CD4-positive, alpha-beta T cell (primary cell): ENCODE measurements around the gene PPP2R5C. TPM values are rescaled to one million over a fixed set of nuclear protein-coding genes. Genes with fewer than 3 reads are reported as not detected.

Source experiments
- ATAC-seq: fragments of 200-7000 bp; cut with Tn5 transposase; one replicate; pipeline ENCODE4 v1.10.0; 2022; ENCODE audit warnings: mild to moderate bottlenecking; ENCODE audit not compliant: poor library complexity
- CTCF ChIA-PET: fragments of 350-600 bp; sonication (Branson Sonifier 250); formaldehyde crosslinking; loops from one replicate; lab custom pipeline; 2021; ENCODE audit warnings: antibody characterized with exemption, inconsistent platforms; lab: Charles Lee
- POLR2A ChIA-PET: fragments of 350-600 bp; sonication (Branson Sonifier 250); formaldehyde crosslinking; loops from one replicate; lab custom pipeline; 2021; ENCODE audit warnings: antibody characterized with exemption, inconsistent platforms; lab: Charles Lee
- DNase-seq, 14 experiments: peaks; one replicate each; pipeline ENCODE4 v3.0.0-alpha.2; 2013 to 2020; ENCODE audit warnings: mixed read lengths in 2 of 14
- H3K27ac ChIP-seq, 2 donors: one replicate each; pipeline versions ENCODE4 v1.5.1 to v1.7.0; 2013; ENCODE audit warnings: low read length in 2 of 2, low read depth in 1 of 2, mild to moderate bottlenecking in 1 of 2
- H3K27me3 ChIP-seq, 2 experiments: 1 replicate in 1 of 2; 2 replicates in 1 of 2; pipeline versions ENCODE4 v1.6.1 to v1.7.0; 2013; ENCODE audit warnings: low read length in 2 of 2, control low read depth in 1 of 2, mild to moderate bottlenecking in 1 of 2, moderate library complexity in 1 of 2; ENCODE audit not compliant: insufficient read depth in 2 of 2, control insufficient read depth in 1 of 2
- H3K36me3 ChIP-seq: one replicate; pipeline ENCODE4 v1.6.1; 2013; ENCODE audit warnings: low read length, control low read depth; ENCODE audit not compliant: insufficient read depth
- H3K4me1 ChIP-seq: one replicate; pipeline ENCODE4 v1.6.1; 2013; ENCODE audit warnings: low read length, control low read depth; ENCODE audit not compliant: insufficient read depth
- H3K4me3 ChIP-seq: one replicate; pipeline ENCODE4 v1.5.1; 2013; ENCODE audit warnings: mild to moderate bottlenecking, low read length, moderate library complexity
- H3K9me3 ChIP-seq, 2 experiments: 1 replicate in 1 of 2; 2 replicates in 1 of 2; pipeline versions ENCODE4 v1.6.1 to v1.7.0; 2013; ENCODE audit warnings: low read length in 2 of 2, mild to moderate bottlenecking in 2 of 2, control low read depth in 1 of 2, moderate library complexity in 1 of 2; ENCODE audit not compliant: control insufficient read depth in 1 of 2, insufficient read depth in 1 of 2
- H3K27ac Mint-ChIP-seq: one replicate; pipeline ENCODE4 v1.8.0; 2020; ENCODE audit warnings: mixed read lengths
- H3K27me3 Mint-ChIP-seq: one replicate; pipeline ENCODE4 v1.8.0; 2021; ENCODE audit warnings: mixed read lengths
- H3K36me3 Mint-ChIP-seq: one replicate; pipeline ENCODE4 v1.8.0; 2021; ENCODE audit warnings: low read depth, mixed read lengths
- H3K4me1 Mint-ChIP-seq: one replicate; pipeline ENCODE4 v1.8.0; 2021; ENCODE audit warnings: low read depth, mixed read lengths
- H3K4me3 Mint-ChIP-seq: one replicate; pipeline ENCODE4 v1.8.0; 2020; ENCODE audit warnings: mild to moderate bottlenecking, mixed read lengths
- H3K9me3 Mint-ChIP-seq: one replicate; pipeline ENCODE4 v1.8.0; 2020; ENCODE audit warnings: mixed read lengths
- CTCF ChIP-seq: fragments of 200-600 bp; IDR thresholded peaks from one replicate; pipeline ENCODE4 v1.8.0; 2022; ENCODE audit warnings: antibody characterized with exemption, mild to moderate bottlenecking
- intact Hi-C, 2 experiments: fragments of 100-400 bp; cut with DNase I in 1 of 2; cut with micrococcal nuclease in 1 of 2; formaldehyde crosslinking; loops; one replicate each; pipeline versions ENCODE4 v1.15.1 to v1.9.0; 2023 to 2025; cut with DNase I, micrococcal nuclease
- total RNA-seq, 174 experiments: library from RNA in 2 of 174; stranded (reverse) in 2 of 174; gene quantifications; one replicate each; pipeline ENCODE4 v1.2.3 and lab custom pipeline; 2021 to 2026

PPP2R5C gene
- total RNA-seq, 2 experiments from 2014 or later, result 463 to 487 TPM

- no peak overlapping the region for H3K4me3 Mint-ChIP-seq
- ChIA-PET POLR2A (interaction anchor here (0.7 kb wide), 1 partner anchor 159 kb away, joined by 3 read pairs; no protein-coding TSS in a partner anchor), CTCF (no interaction called here)
- peaks cover 60% of the 10 kb centered on the region for H3K36me3 ChIP-seq
- TF ChIP-seq CTCF, result no peak
- intact Hi-C loops, result no loop called here
- H3K4me3 ChIP-seq, result no peak overlapping the region
- ATAC-seq (no peak), DNase-seq (no peak)
- no peaks in the 10 kb centered on the region for H3K4me1 Mint-ChIP-seq
- no peaks in the 10 kb centered on the region for H3K4me1 ChIP-seq
- H3K9me3 ChIP-seq, result no peaks in the 10 kb centered on the region
- H3K27ac ChIP-seq, result no peak overlapping the region
- H3K27me3 Mint-ChIP-seq, result no peaks in the 10 kb centered on the region
- H3K36me3 Mint-ChIP-seq, result peaks cover 72% of the 10 kb centered on the region
- no peaks in the 10 kb centered on the region for H3K27me3 ChIP-seq
- H3K27ac Mint-ChIP-seq, result no peak overlapping the region
- no peaks in the 10 kb centered on the region for H3K9me3 Mint-ChIP-seq
Measured at GRCh38 chr14:101922866-101923265, 161.4 kb downstream of the PPP2R5C start.

- Mint-ChIP-seq H3K9me3 (no peaks in the 10 kb centered on the region), H3K27me3 (no peaks in the 10 kb centered on the region), H3K27ac (no peak overlapping the region), H3K36me3 (peaks cover 67% of the 10 kb centered on the region), H3K4me1 (no peaks in the 10 kb centered on the region), H3K4me3 (no peak overlapping the region)
- ATAC-seq, result no peak
- Histone ChIP-seq H3K4me1 (no peaks in the 10 kb centered on the region), H3K36me3 (peaks cover 64% of the 10 kb centered on the region), H3K27me3 (no peaks in the 10 kb centered on the region), H3K9me3 (no peaks in the 10 kb centered on the region), H3K27ac (no peak overlapping the region), H3K4me3 (no peak overlapping the region)
- ChIA-PET CTCF (no interaction called here), POLR2A (no interaction called here)
- no peak for DNase-seq
- intact Hi-C loops, result no loop called here
- no peak for TF ChIP-seq CTCF
Measured at GRCh38 chr14:101925152-101925551, 163.6 kb downstream of the PPP2R5C start.

GRCh38 chr14:101926085-101926484, 164.6 kb downstream of the PPP2R5C start:
- ChIA-PET CTCF (interaction anchor here (1.4 kb wide), 1 partner anchor 219 kb away, joined by 5 read pairs; no protein-coding TSS in a partner anchor), POLR2A (interaction anchor here (0.7 kb wide), 1 partner anchor 155 kb away, joined by 3 read pairs; no protein-coding TSS in a partner anchor)
- Mint-ChIP-seq H3K36me3 (peaks cover 58% of the 10 kb centered on the region), H3K4me3 (no peak overlapping the region), H3K27ac (no peak overlapping the region), H3K4me1 (no peaks in the 10 kb centered on the region), H3K27me3 (no peaks in the 10 kb centered on the region), H3K9me3 (no peaks in the 10 kb centered on the region)
- TF ChIP-seq CTCF, result no peak
- no peaks in the 10 kb centered on the region for H3K4me1 ChIP-seq
- intact Hi-C loops, result no loop called here
- no peak for ATAC-seq
- DNase-seq, result no peak
- H3K36me3 ChIP-seq, result peaks cover 55% of the 10 kb centered on the region
- no peaks in the 10 kb centered on the region for H3K9me3 ChIP-seq
- H3K27me3 ChIP-seq, result no peaks in the 10 kb centered on the region
- H3K27ac ChIP-seq, result no peak overlapping the region
- no peak overlapping the region for H3K4me3 ChIP-seq
